IPS DF 6.9 (cell line): ENCODE measurements around the gene TMEM144.

Experiments used
- DNase-seq: peaks from one replicate; pipeline ENCODE4 v3.0.0-alpha.2; 2013; ENCODE audit warnings: low read depth, low spot score
- H3K27ac ChIP-seq: one replicate; pipeline ENCODE4 v1.5.1; 2013; ENCODE audit warnings: low read length, control low read depth
- H3K27me3 ChIP-seq: 2 replicates; pipeline ENCODE4 v1.6.1; 2013; ENCODE audit warnings: mild to moderate bottlenecking, low read length; ENCODE audit not compliant: control insufficient read depth, insufficient read depth
- H3K36me3 ChIP-seq: 2 replicates; pipeline ENCODE4 v1.6.1; 2013; ENCODE audit warnings: low read length; ENCODE audit not compliant: control insufficient read depth, insufficient read depth
- H3K4me1 ChIP-seq: 2 replicates; pipeline ENCODE4 v1.6.1; 2013; ENCODE audit warnings: low read length; ENCODE audit not compliant: control insufficient read depth, insufficient read depth
- H3K4me3 ChIP-seq: 2 replicates; pipeline ENCODE4 v1.5.1; 2013; ENCODE audit warnings: mild to moderate bottlenecking, low read length
- H3K9me3 ChIP-seq: 2 replicates; pipeline ENCODE4 v1.6.1; 2013; ENCODE audit warnings: low read length, inconsistent platforms; ENCODE audit not compliant: control insufficient read depth, insufficient read depth
- WGBS: extraction: QIAGEN DNeasy Blood & Tissue Kit; methylation state at CpG from one replicate; pipeline ENCODE4 v1.1.7; 2013; ENCODE audit warnings: mixed read lengths, missing lambda C conversion rate; ENCODE audit not compliant: insufficient read length, insufficient coverage; 5-methylcytosine and 5-hydroxymethylcytosine counted together

The TMEM144 gene

DNA sequence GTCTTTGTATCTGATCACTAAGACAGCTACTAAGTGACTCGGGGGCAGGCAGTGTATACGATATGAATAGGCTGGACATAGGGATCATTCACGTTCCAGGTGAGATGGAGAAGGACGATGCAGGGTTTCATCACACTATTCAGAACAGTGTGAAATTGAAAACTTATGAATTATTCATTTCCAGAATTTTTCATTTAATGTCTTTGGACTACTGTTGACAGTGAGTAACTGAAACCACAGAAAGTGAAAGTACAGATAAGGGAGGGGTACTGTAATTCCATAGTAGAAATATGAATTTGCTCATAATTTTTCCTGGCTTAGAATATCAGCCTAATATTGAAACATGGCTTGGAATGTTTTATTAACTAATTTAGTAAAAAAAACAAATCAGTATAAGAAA lies 24.4 kb downstream of the TMEM144 start:
- no CpG with 5 or more reads among the region's 4 CpGs for WGBS
- Histone ChIP-seq H3K27me3 (no peaks in the 10 kb centered on the region), H3K4me3 (no peak overlapping the region), H3K4me1 (no peaks in the 10 kb centered on the region), H3K36me3 (no peaks in the 10 kb centered on the region), H3K27ac (no peak overlapping the region), H3K9me3 (no peaks in the 10 kb centered on the region)
- no peak for DNase-seq

GRCh38 chr4:158236304-158237030 lies 26.2 kb downstream of the TMEM144 start:
- Histone ChIP-seq H3K27ac (no peak overlapping the region), H3K27me3 (no peaks in the 10 kb centered on the region), H3K4me1 (no peaks in the 10 kb centered on the region), H3K9me3 (no peaks in the 10 kb centered on the region), H3K4me3 (no peak overlapping the region), H3K36me3 (no peaks in the 10 kb centered on the region)
- WGBS: 100% methylated on average over 1 of the region's 9 CpGs
- DNase-seq: no peak

GRCh38 chr4:158238575-158238974 lies 28.3 kb downstream of the TMEM144 start:
- no CpG with 5 or more reads among the region's 1 CpG for WGBS
- H3K27ac ChIP-seq: no peak overlapping the region
- no peaks in the 10 kb centered on the region for H3K9me3 ChIP-seq
- H3K27me3 ChIP-seq: no peaks in the 10 kb centered on the region
- DNase-seq: no peak
- no peak overlapping the region for H3K4me3 ChIP-seq
- no peaks in the 10 kb centered on the region for H3K4me1 ChIP-seq
- H3K36me3 ChIP-seq: no peaks in the 10 kb centered on the region

GRCh38 chr4:158239196-158239595 lies 28.9 kb downstream of the TMEM144 start:
- Histone ChIP-seq H3K4me1 (no peaks in the 10 kb centered on the region), H3K27me3 (no peaks in the 10 kb centered on the region), H3K36me3 (no peaks in the 10 kb centered on the region), H3K9me3 (no peaks in the 10 kb centered on the region), H3K27ac (no peak overlapping the region), H3K4me3 (no peak overlapping the region)
- no CpG with 5 or more reads among the region's 2 CpGs for WGBS
- no peak for DNase-seq

DNA sequence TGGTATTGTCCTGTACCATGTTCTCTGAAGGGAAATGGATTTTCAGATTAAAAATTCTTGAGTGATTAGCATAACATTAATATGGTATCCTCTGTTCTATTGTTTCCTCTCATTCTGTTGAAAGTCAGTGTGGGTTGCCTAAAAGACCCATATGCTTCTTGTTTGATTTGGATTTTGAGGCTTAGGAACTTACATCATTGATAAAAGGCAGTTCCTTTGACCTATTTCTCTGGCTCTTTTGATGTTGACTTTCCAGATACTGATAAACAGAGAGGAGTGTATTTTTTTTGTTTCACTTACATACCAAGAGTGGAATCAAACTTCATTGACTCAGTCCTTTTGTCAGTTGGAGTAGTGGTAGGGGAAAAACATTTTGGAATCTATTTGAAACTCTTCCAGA lies 32.8 kb downstream of the TMEM144 start:
- no peak overlapping the region for H3K4me3 ChIP-seq
- H3K27ac ChIP-seq: no peak overlapping the region
- no peaks in the 10 kb centered on the region for H3K4me1 ChIP-seq
- no peaks in the 10 kb centered on the region for H3K36me3 ChIP-seq
- DNase-seq: no peak
- H3K27me3 ChIP-seq: no peaks in the 10 kb centered on the region
- no peaks in the 10 kb centered on the region for H3K9me3 ChIP-seq

DNA sequence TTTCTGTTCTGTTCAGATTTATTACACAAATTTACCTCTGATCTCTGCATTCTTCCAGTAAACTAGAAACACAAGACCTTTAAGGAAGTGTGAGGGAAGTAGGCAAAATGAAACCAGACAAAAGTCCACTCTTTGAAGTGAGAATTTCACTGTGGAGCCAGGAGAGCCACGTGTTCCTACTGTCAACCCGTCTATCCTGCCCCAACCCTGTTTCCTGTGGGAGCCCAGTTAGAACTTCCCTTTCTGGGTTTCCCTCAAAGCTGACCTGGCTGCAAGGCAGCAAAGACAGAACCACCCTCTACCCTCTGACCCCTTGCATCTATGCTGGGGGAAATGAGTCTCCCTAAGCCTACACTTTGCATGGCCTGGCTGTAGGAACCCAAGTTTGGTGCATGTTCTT lies 40.0 kb downstream of the TMEM144 start:
- WGBS: no CpG with 5 or more reads among the region's 2 CpGs
- no peak for DNase-seq
- Histone ChIP-seq H3K4me3 (no peak overlapping the region), H3K27me3 (no peaks in the 10 kb centered on the region), H3K36me3 (no peaks in the 10 kb centered on the region), H3K27ac (no peak overlapping the region), H3K4me1 (no peaks in the 10 kb centered on the region), H3K9me3 (no peaks in the 10 kb centered on the region)

GRCh38 chr4:158253350-158253980 lies 43.2 kb downstream of the TMEM144 start:
- no peaks in the 10 kb centered on the region for H3K4me1 ChIP-seq
- H3K36me3 ChIP-seq: no peaks in the 10 kb centered on the region
- H3K27ac ChIP-seq: no peak overlapping the region
- no peaks in the 10 kb centered on the region for H3K27me3 ChIP-seq
- no peak for DNase-seq
- no peak overlapping the region for H3K4me3 ChIP-seq
- WGBS: no CpG with 5 or more reads among the region's 6 CpGs
- no peaks in the 10 kb centered on the region for H3K9me3 ChIP-seq

DNA sequence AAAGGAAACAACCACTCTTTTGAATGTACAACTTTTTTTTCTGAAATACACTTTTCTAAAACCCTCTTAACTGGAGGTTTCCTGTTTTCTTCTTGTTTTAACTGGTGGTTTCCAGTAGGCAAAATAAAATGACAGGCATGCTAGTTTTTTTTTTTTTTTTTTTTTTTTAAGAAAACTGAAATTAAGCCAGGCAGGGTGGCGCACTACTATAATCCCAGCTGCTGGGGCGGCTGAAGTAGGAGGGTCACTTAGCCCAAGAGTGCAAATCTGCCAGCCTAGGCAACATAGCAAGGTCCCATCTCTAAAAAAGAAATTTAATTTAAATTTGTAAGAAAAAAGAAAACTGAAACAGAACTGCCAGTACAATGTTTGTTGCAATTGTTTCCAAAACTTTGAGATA lies 44.0 kb downstream of the TMEM144 start:
- DNase-seq: no peak
- H3K4me3 ChIP-seq: no peak overlapping the region
- no peaks in the 10 kb centered on the region for H3K27me3 ChIP-seq
- H3K36me3 ChIP-seq: no peaks in the 10 kb centered on the region
- no peaks in the 10 kb centered on the region for H3K9me3 ChIP-seq
- no CpG with 5 or more reads among the region's 2 CpGs for WGBS
- no peak overlapping the region for H3K27ac ChIP-seq
- H3K4me1 ChIP-seq: no peaks in the 10 kb centered on the region

GRCh38 chr4:158255727-158256324 lies 45.5 kb downstream of the TMEM144 start:
- no peaks in the 10 kb centered on the region; the same call in 1 of the 2 replicates for H3K4me1 ChIP-seq
- no peak for DNase-seq
- no peaks in the 10 kb centered on the region for H3K36me3 ChIP-seq
- WGBS: no CpG with 5 or more reads among the region's 3 CpGs
- no peak overlapping the region for H3K27ac ChIP-seq
- H3K9me3 ChIP-seq: no peaks in the 10 kb centered on the region
- no peaks in the 10 kb centered on the region for H3K27me3 ChIP-seq
- no peak overlapping the region for H3K4me3 ChIP-seq

GRCh38 chr4:158259955-158260575 lies 49.8 kb downstream of the TMEM144 start:
- Histone ChIP-seq H3K36me3 (no peaks in the 10 kb centered on the region), H3K27ac (no peak overlapping the region), H3K27me3 (no peaks in the 10 kb centered on the region), H3K4me3 (no peak overlapping the region), H3K9me3 (no peaks in the 10 kb centered on the region), H3K4me1 (no peaks in the 10 kb centered on the region; the same call in 1 of the 2 replicates)
- no peak for DNase-seq
- WGBS: no CpG with 5 or more reads among the region's 3 CpGs
